ENCODE results near the gene POLR2A.

POLR2A gene

GRCh38 chr17:7483255-7484066 lies 705 bp upstream of the POLR2A start:
- Histone ChIP-seq H3K4me2 (ENCODE audit: low read depth, low read length, poor library complexity, severe bottlenecking) (peak overlapping the region; percentile 76), H3K9me3 (ENCODE audit: insufficient read depth, low read depth, low read length) (no peaks in the 10 kb centered on the region), H3K9me2 (replicated peaks; ENCODE audit: low read depth, low read length) (no peaks in the 10 kb centered on the region), H3K27me3 (ENCODE audit: insufficient read depth, low read length, poor library complexity, severe bottlenecking) (no peaks in the 10 kb centered on the region), H3K4me1 (ENCODE audit: insufficient read depth, low read length, poor library complexity, severe bottlenecking) (peaks cover 35% of the 10 kb centered on the region), H3K36me3 (ENCODE audit: insufficient read depth, low read length) (no peaks in the 10 kb centered on the region), H4K20me1 (ENCODE audit: insufficient read depth, low read length, poor library complexity, severe bottlenecking) (peaks cover 40% of the 10 kb centered on the region), H3K4me3 (ENCODE audit: low read length, poor library complexity, severe bottlenecking) (peak overlapping the region; percentile 91), H2AFZ (ENCODE audit: low read length) (peak overlapping the region; percentile 90), H3K79me2 (ENCODE audit: insufficient read depth, low read length) (peaks cover 74% of the 10 kb centered on the region), H3F3A (ENCODE audit: low read depth) (no peaks in the 10 kb centered on the region), H3K9ac (ENCODE audit: low read depth, low read length, poor library complexity, severe bottlenecking) (peak overlapping the region; percentile 96)
- TF ChIP-seq EZH2phosphoT487 (IDR thresholded peaks at IDR 0.05; ENCODE audit: borderline replicate concordance) (no peak), CTCF (conservative IDR thresholded peaks at IDR 0.05; ENCODE audit: low read length) (no peak)

GRCh38 chr17:7484919-7485377 lies 782 bp downstream of the POLR2A start:
- Histone ChIP-seq H3K9me2 (replicated peaks; ENCODE audit: low read depth, low read length) (no peaks in the 10 kb centered on the region), H4K20me1 (ENCODE audit: insufficient read depth, low read length, poor library complexity, severe bottlenecking) (peaks cover 51% of the 10 kb centered on the region), H3K79me2 (ENCODE audit: insufficient read depth, low read length) (peaks cover 76% of the 10 kb centered on the region), H2AFZ (ENCODE audit: low read length) (no peak overlapping the region), H3K4me3 (ENCODE audit: low read length, poor library complexity, severe bottlenecking) (peak overlapping the region; percentile 91), H3K36me3 (ENCODE audit: insufficient read depth, low read length) (no peaks in the 10 kb centered on the region), H3K9me3 (ENCODE audit: insufficient read depth, low read depth, low read length) (no peaks in the 10 kb centered on the region), H3K4me2 (ENCODE audit: low read depth, low read length, poor library complexity, severe bottlenecking) (peak overlapping the region; percentile 94), H3K4me1 (ENCODE audit: insufficient read depth, low read length, poor library complexity, severe bottlenecking) (peaks cover 40% of the 10 kb centered on the region), H3K9ac (ENCODE audit: low read depth, low read length, poor library complexity, severe bottlenecking) (peak overlapping the region; percentile 96), H3K27me3 (ENCODE audit: insufficient read depth, low read length, poor library complexity, severe bottlenecking) (no peaks in the 10 kb centered on the region), H3F3A (ENCODE audit: low read depth) (no peaks in the 10 kb centered on the region)
- 0 out of 2 replicates have a peak, but pooled peaks have one; percentile 17 for TF ChIP-seq CTCF (conservative IDR thresholded peaks at IDR 0.05; ENCODE audit: low read length)
- no peak for TF ChIP-seq EZH2phosphoT487 (IDR thresholded peaks at IDR 0.05; ENCODE audit: borderline replicate concordance)

- TF ChIP-seq EZH2phosphoT487 (IDR thresholded peaks at IDR 0.05; ENCODE audit: borderline replicate concordance) (no peak), CTCF (conservative IDR thresholded peaks at IDR 0.05; ENCODE audit: low read length) (no peak)
- no peaks in the 10 kb centered on the region for H3K9me3 ChIP-seq (ENCODE audit: insufficient read depth, low read depth, low read length)
- peak overlapping the region; percentile 91 for H3K4me3 ChIP-seq (ENCODE audit: low read length, poor library complexity, severe bottlenecking)
- no peaks in the 10 kb centered on the region for H3K27me3 ChIP-seq (ENCODE audit: insufficient read depth, low read length, poor library complexity, severe bottlenecking)
- no peak overlapping the region for H2AFZ ChIP-seq (ENCODE audit: low read length)
- peaks cover 46% of the 10 kb centered on the region for H3K4me1 ChIP-seq (ENCODE audit: insufficient read depth, low read length, poor library complexity, severe bottlenecking)
- peak overlapping the region; percentile 96 for H3K9ac ChIP-seq (ENCODE audit: low read depth, low read length, poor library complexity, severe bottlenecking)
- no peaks in the 10 kb centered on the region for H3F3A ChIP-seq (ENCODE audit: low read depth)
- peak overlapping the region; percentile 94 for H3K4me2 ChIP-seq (ENCODE audit: low read depth, low read length, poor library complexity, severe bottlenecking)
- H3K9me2 ChIP-seq (replicated peaks; ENCODE audit: low read depth, low read length): no peaks in the 10 kb centered on the region
- peaks cover 6% of the 10 kb centered on the region; the same call in 1 of the 2 replicates for H3K36me3 ChIP-seq (ENCODE audit: insufficient read depth, low read length)
- peaks cover 63% of the 10 kb centered on the region for H4K20me1 ChIP-seq (ENCODE audit: insufficient read depth, low read length, poor library complexity, severe bottlenecking)
- peaks cover 81% of the 10 kb centered on the region for H3K79me2 ChIP-seq (ENCODE audit: insufficient read depth, low read length)
Measured at GRCh38 chr17:7486181-7486580, 2.0 kb downstream of the POLR2A start.
